A549 (cell line): ENCODE data around the gene GPR142.
A peak's percentile ranks its signal among the peaks of the same experiment; 100 is the strongest.

ENCODE experiments used
- CTCF ChIP-seq: fragments of >200 bp; sonication (Bioruptor Twin); formaldehyde crosslinking; IDR thresholded peaks from 3 replicates; pipeline ENCODE4 v1.5.1; 2016
- ESRRA ChIP-seq: fragments of 150-350 bp; IDR thresholded peaks from 2 replicates; pipeline ENCODE4 v1.6.1; 2014; ENCODE audit warnings: mild to moderate bottlenecking, low read length, borderline replicate concordance

- TF ChIP-seq ESRRA (no peak), CTCF (peak; percentile 66)
Observed at GRCh38 chr17:74361230-74362068, 5.9 kb upstream of the GPR142 start, which contains the start of gene BTBD17.
